Spleen (tissue), 11 donors: ENCODE data around the gene AIM2. TPM values are rescaled to one million over a fixed set of nuclear protein-coding genes. Genes with fewer than 3 reads are reported as not detected.

Experiments used
- DNase-seq: peaks from one replicate; pipeline ENCODE4 v3.0.0-alpha.2; 2020
- H3K27ac ChIP-seq, 8 donors: fragments of 200-600 bp; sonication (generic) in 7 of 8; 1 replicate in 4 of 8; 2 replicates in 4 of 8; pipeline versions ENCODE4 v1.5.0 to v1.8.0; 2016 to 2021; ENCODE audit warnings: inconsistent platforms in 4 of 8, mild to moderate bottlenecking in 4 of 8, moderate library complexity in 1 of 8
- H3K27me3 ChIP-seq, 7 donors: fragments of 200-600 bp; sonication (generic) in 6 of 7; replicated peaks in 1 of 7; 1 replicate in 4 of 7; 2 replicates in 3 of 7; pipeline versions ENCODE4 v1.5.0 to v1.8.0; 2016 to 2021; ENCODE audit warnings: inconsistent platforms in 3 of 7, mild to moderate bottlenecking in 1 of 7
- H3K36me3 ChIP-seq, 6 donors: fragments of 200-600 bp; sonication (generic) in 5 of 6; 1 replicate in 4 of 6; 2 replicates in 2 of 6; pipeline versions ENCODE4 v1.5.0 to v1.8.0; 2016 to 2021; ENCODE audit warnings: inconsistent platforms in 2 of 6
- H3K4me1 ChIP-seq, 6 donors: fragments of 200-600 bp; sonication (generic) in 5 of 6; 1 replicate in 3 of 6; 2 replicates in 3 of 6; pipeline versions ENCODE4 v1.5.0 to v1.8.0; 2016 to 2021; ENCODE audit warnings: inconsistent platforms in 3 of 6
- H3K4me3 ChIP-seq, 8 donors: fragments of 200-600 bp; sonication (generic) in 7 of 8; 1 replicate in 4 of 8; 2 replicates in 4 of 8; pipeline versions ENCODE4 v1.5.0 to v1.8.0; 2016 to 2021; ENCODE audit warnings: inconsistent platforms in 4 of 8, mild to moderate bottlenecking in 4 of 8, moderate library complexity in 2 of 8
- H3K9me3 ChIP-seq, 8 donors: fragments of 200-600 bp; sonication (generic) in 7 of 8; 1 replicate in 4 of 8; 2 replicates in 4 of 8; pipeline versions ENCODE4 v1.5.0 to v1.8.0; 2016 to 2021; ENCODE audit warnings: inconsistent platforms in 4 of 8
- CTCF ChIP-seq, 11 experiments: fragments of 200-600 bp in 7 of 11; fragments of 450-650 bp in 4 of 11; sonication (generic) in 4 of 11; IDR thresholded peaks in 8 of 11; conservative IDR thresholded peaks in 3 of 11; 1 replicate in 7 of 11; 2 replicates in 4 of 11; pipeline versions ENCODE4 v1.4.0 to v1.8.0; 2016 to 2021; ENCODE audit warnings: antibody characterized with exemption in 11 of 11, inconsistent platforms in 4 of 11, mild to moderate bottlenecking in 1 of 11
- POLR2A ChIP-seq, 3 donors: fragments of 450-650 bp; IDR thresholded peaks; one replicate each; pipeline ENCODE4 v1.5.1; 2017; ENCODE audit warnings: antibody characterized with exemption in 3 of 3, mild to moderate bottlenecking in 1 of 3
- POLR2AphosphoS5 ChIP-seq, 3 donors: sonication (generic); formaldehyde crosslinking; IDR thresholded peaks; one replicate each; pipeline ENCODE4 v1.5.1; 2017; ENCODE audit warnings: antibody characterized with exemption in 3 of 3
- WGBS, 5 donors: extraction: QIAGEN DNeasy Blood & Tissue Kit in 3 of 5; methylation state at CpG; one replicate each; pipeline versions ENCODE4 v1.1.5 to v1.1.7; 2013 to 2018; 5-methylcytosine and 5-hydroxymethylcytosine counted together
- intact Hi-C: fragments of 100-400 bp; cut with DNase I; formaldehyde crosslinking; loops from one replicate; pipeline ENCODE4 v1.15.0; 2023; ENCODE audit warnings: low total_unique reads
- polyA plus RNA-seq, 3 donors: library from polyadenylated mRNA; stranded (reverse); fragments of 200-250 nt; gene quantifications; one replicate each; pipeline ENCODE4 v1.2.1, GENCODE V29; 2013
- total RNA-seq, 7 donors: library from RNA; depleted of rRNA in 3 of 7; stranded (reverse); fragments of >200 nt in 3 of 7; fragmentation: NEBNext Ultra II Directional in 4 of 7; extraction: Animal tissue kit (Norgen Biotek cat#: 25700) in 4 of 7; gene quantifications; one replicate each; pipeline versions ENCODE4 v1.1.0 to v1.2.1, GENCODE V29; 2016 to 2021
- donor health status: healthy with polysubstance abuse.
- donor health status: DM: no; HTN: no; CAD: no; lungs with moderate emphysema.
- donor health status: DM: no; HTN: no; CAD: no.
- donor health status: Bipolar disorder and iron deficiency.
- donor health status: healthy.
- donor health status: DM: no; HTN: no; CAD: no.
- donor health status: DM: yes; HTN: yes; CAD: no.

AIM2 gene
- total and polyA plus RNA-seq, 10 donors = 26.2 to 73.9 (median 40.0) TPM

- H3K4me1 ChIP-seq = peaks cover 0 to 57% (median 24%) of the 10 kb centered on the region in 6 donors
- peak overlapping the region; percentile 32 to 90 (median 78) for H3K27ac ChIP-seq
- TF ChIP-seq POLR2A (IDR thresholded peaks at IDR 0.05) (no peak), CTCF (IDR thresholded peaks at IDR 0.05 in 8 of 11, conservative IDR thresholded peaks at IDR 0.05 in 3 of 11) (no peak), POLR2AphosphoS5 (IDR thresholded peaks at IDR 0.05) (no peak)
- H3K4me3 ChIP-seq = no peak overlapping the region
- no peaks in the 10 kb centered on the region for H3K9me3 ChIP-seq
- H3K27me3 ChIP-seq = no peaks in the 10 kb centered on the region
- H3K36me3 ChIP-seq = no peaks in the 10 kb centered on the region
- intact Hi-C loops = no loop called here
- 29 to 74% (median 42%) methylated on average over 3 of the region's 3 CpGs for WGBS, 5 donors
- no peak for DNase-seq
Observed at GRCh38 chr1:159092036-159092760, 15.6 kb upstream of the AIM2 start.

- Histone ChIP-seq H3K4me1 (peaks cover 0 to 63% (median 24%) of the 10 kb centered on the region in 6 donors), H3K36me3 (no peaks in the 10 kb centered on the region), H3K27me3 (no peaks in the 10 kb centered on the region), H3K9me3 (no peaks in the 10 kb centered on the region), H3K4me3 (no peak overlapping the region), H3K27ac (peak overlapping the region in 7 of 8 donors; percentile 59 to 90 (median 80))
- no peak for DNase-seq
- 23 to 63% (median 47%) methylated on average over 1 of the region's 1 CpG for WGBS, 5 donors
- no peak for TF ChIP-seq POLR2AphosphoS5 (IDR thresholded peaks at IDR 0.05)
- TF ChIP-seq POLR2A (IDR thresholded peaks at IDR 0.05) = no peak
- TF ChIP-seq CTCF (IDR thresholded peaks at IDR 0.05 in 8 of 11, conservative IDR thresholded peaks at IDR 0.05 in 3 of 11) = no peak
- intact Hi-C loops = no loop called here
Observed at GRCh38 chr1:159091607-159092031, 15.1 kb upstream of the AIM2 start.

GRCh38 chr1:159091180-159091560 is 14.6 kb upstream of the AIM2 start:
- no peaks in the 10 kb centered on the region for H3K27me3 ChIP-seq
- 73 to 96% (median 93%) methylated on average over 2 of the region's 2 CpGs for WGBS, 5 donors
- no peak overlapping the region for H3K4me3 ChIP-seq
- H3K4me1 ChIP-seq = peaks cover 0 to 63% (median 24%) of the 10 kb centered on the region in 6 donors
- no peaks in the 10 kb centered on the region for H3K9me3 ChIP-seq
- DNase-seq = no peak
- no peaks in the 10 kb centered on the region for H3K36me3 ChIP-seq
- intact Hi-C loops = no loop called here
- H3K27ac ChIP-seq = peak overlapping the region in 7 of 8 donors; percentile 59 to 90 (median 80)
- TF ChIP-seq CTCF (IDR thresholded peaks at IDR 0.05 in 8 of 11, conservative IDR thresholded peaks at IDR 0.05 in 3 of 11) (no peak), POLR2A (IDR thresholded peaks at IDR 0.05) (no peak), POLR2AphosphoS5 (IDR thresholded peaks at IDR 0.05) (no peak)

GRCh38 chr1:159090286-159091179 is 14.0 kb upstream of the AIM2 start:
- no peak for TF ChIP-seq CTCF (IDR thresholded peaks at IDR 0.05 in 8 of 11, conservative IDR thresholded peaks at IDR 0.05 in 3 of 11)
- TF ChIP-seq POLR2A (IDR thresholded peaks at IDR 0.05) = no peak
- TF ChIP-seq POLR2AphosphoS5 (IDR thresholded peaks at IDR 0.05) = no peak
- 83 to 93% (median 87%) methylated on average over 4 of the region's 4 CpGs for WGBS, 5 donors

More at GRCh38 chr1:159090286-159091179, 14.0 kb upstream of the AIM2 start:
- Histone ChIP-seq H3K27ac (peak overlapping the region in 7 of 8 donors; percentile 59 to 90 (median 80)), H3K4me1 (peaks cover 0 to 63% (median 24%) of the 10 kb centered on the region in 6 donors), H3K27me3 (no peaks in the 10 kb centered on the region), H3K9me3 (no peaks in the 10 kb centered on the region), H3K36me3 (no peaks in the 10 kb centered on the region), H3K4me3 (no peak overlapping the region)
- no peak for DNase-seq
- intact Hi-C loops = no loop called here
